Glomerular visceral epithelial cell (primary cell): Measurements from ENCODE around the gene CLDN2.
"Not testable (repeated sequence)": the region's sequence is repeated elsewhere in the genome, so short reads cannot be mapped to it uniquely, and the experiment has no call there.

Experiments used
- DNase-seq: peaks from one replicate; pipeline ENCODE4 v3.0.0-alpha.2; 2016; ENCODE audit errors: extremely low spot score

CLDN2 gene

GRCh38 chrX:106959901-106960300 is 39.7 kb downstream of the CLDN2 start:
- DNase-seq = peak; percentile 21

GRCh38 chrX:106963111-106963510 is 42.9 kb downstream of the CLDN2 start:
- no peak for DNase-seq

GRCh38 chrX:106964290-106964689 is 44.1 kb downstream of the CLDN2 start:
- DNase-seq = no peak

GRCh38 chrX:106966547-106966946 is 46.3 kb downstream of the CLDN2 start:
- DNase-seq = not testable (repeated sequence)

- DNase-seq = no peak
Measured at GRCh38 chrX:106972896-106973295, 52.7 kb downstream of the CLDN2 start.

GRCh38 chrX:106973433-106974149 is 53.4 kb downstream of the CLDN2 start:
- DNase-seq = no peak

- no peak for DNase-seq
Measured at GRCh38 chrX:106976416-106976815, 56.2 kb downstream of the CLDN2 start.
